Panc1 (cell line): ENCODE measurements around the gene ZFAND3. TPM values are rescaled to one million over a fixed set of nuclear protein-coding genes. Genes with fewer than 3 reads are reported as not detected.

Source experiments
- ATAC-seq: fragments of 200-7000 bp; cut with Tn5 transposase; 2 replicates; pipeline ENCODE4 v1.9.1; 2020; ENCODE audit warnings: mild to moderate bottlenecking, moderate library complexity
- BruUV-seq: library from RNA; stranded (reverse); fragments of 400-500 nt; replicated peaks from 2 replicates; lab custom pipeline; 2021; lab: Mats Ljungman, UMichigan
- CTCF ChIA-PET: fragments of 300-600 bp; sonication (Branson Sonifier 250); formaldehyde crosslinking; loops from one replicate; lab custom pipeline; 2022; ENCODE audit warnings: antibody characterized with exemption; lab: Charles Lee
- POLR2A ChIA-PET: fragments of 300-600 bp; sonication (Branson Sonifier 250); formaldehyde crosslinking; loops from one replicate; lab custom pipeline; 2022; ENCODE audit warnings: antibody characterized with exemption; lab: Charles Lee
- DNase-seq: peaks from one replicate; pipeline ENCODE4 v3.0.0-alpha.2; 2010; ENCODE audit warnings: low read depth, low spot score
- H3K27ac ChIP-seq: 2 replicates; pipeline ENCODE4 v1.5.1; 2011; ENCODE audit warnings: mild to moderate bottlenecking, low read length, inconsistent platforms
- H3K27me3 ChIP-seq: fragments of 200-500 bp; sonication (Bioruptor generic); 2 replicates; pipeline ENCODE4 v1.6.0; 2014; ENCODE audit warnings: low read length, inconsistent platforms; ENCODE audit not compliant: control insufficient read depth, insufficient read depth
- H3K36me3 ChIP-seq: fragments of 200-500 bp; sonication (Bioruptor generic); 2 replicates; pipeline ENCODE4 v1.5.1; 2014; ENCODE audit warnings: inconsistent platforms, mild to moderate bottlenecking, low read length, moderate library complexity; ENCODE audit not compliant: control insufficient read depth, insufficient read depth
- H3K4me1 ChIP-seq: 2 replicates; pipeline ENCODE4 v1.5.1; 2011; ENCODE audit warnings: inconsistent platforms, mild to moderate bottlenecking, low read length, moderate library complexity; ENCODE audit not compliant: control insufficient read depth, insufficient read depth
- H3K4me3 ChIP-seq, 2 experiments: 2 replicates each; pipeline ENCODE4 v1.5.1; 2011 to 2012; ENCODE audit warnings: low read depth in 2 of 2, low read length in 2 of 2, mild to moderate bottlenecking in 2 of 2, inconsistent platforms in 1 of 2, moderate library complexity in 1 of 2
- H3K9me3 ChIP-seq: fragments of 200-500 bp; sonication (Bioruptor generic); 2 replicates; pipeline ENCODE4 v1.5.1; 2014; ENCODE audit warnings: low read depth, mild to moderate bottlenecking, inconsistent platforms, low read length, moderate library complexity; ENCODE audit not compliant: control insufficient read depth, insufficient read depth
- CTCF ChIP-seq: fragments of 450-650 bp; IDR thresholded peaks from 2 replicates; pipeline ENCODE4 v1.5.1; 2017; ENCODE audit warnings: mild to moderate bottlenecking
- POLR2AphosphoS5 ChIP-seq: IDR thresholded peaks from 2 replicates; pipeline ENCODE4 v1.6.1; 2012; ENCODE audit warnings: mild to moderate bottlenecking, low read depth, low read length, moderate library complexity
- SIN3A ChIP-seq: IDR thresholded peaks from 2 replicates; pipeline ENCODE4 v1.6.1; 2012; ENCODE audit warnings: low read depth, mild to moderate bottlenecking, low read length, moderate library complexity, borderline replicate concordance; ENCODE audit not compliant: insufficient read depth
- TCF7L2 ChIP-seq: IDR thresholded peaks from 2 replicates; pipeline ENCODE4 v1.6.1; 2011; ENCODE audit warnings: mild to moderate bottlenecking, low read depth, low read length, inconsistent platforms
- in situ Hi-C: cut with HindIII; loops from 2 replicates; pipeline ENCODE4 v1.10.0; 2016; ENCODE audit warnings: low sequenced_read_pairs, low pct_unique_long_range_greater_than_20kb
- intact Hi-C: fragments of 100-400 bp; cut with micrococcal nuclease; formaldehyde crosslinking; loops from one replicate; pipeline ENCODE4 v1.10.0; 2022; ENCODE audit not compliant: unreplicated experiment
- total RNA-seq: library from RNA; stranded (reverse); gene quantifications from one replicate; pipeline ENCODE4 v1.2.1, GENCODE V29; 2021; ENCODE audit not compliant: unreplicated experiment
- TF ChIP-seq, protein P1 (sequence below), 2 experiments: IDR thresholded peaks; 2 replicates each; pipeline ENCODE4 v1.6.1; 2011 to 2012; ENCODE audit warnings: low read depth in 2 of 2, control low read depth in 1 of 2, low read length in 1 of 2, mild to moderate bottlenecking in 1 of 2, moderate library complexity in 1 of 2; ENCODE audit not compliant: insufficient read depth in 1 of 2

ZFAND3 gene
- total RNA-seq, 1 experiment from 2014 or later: 95.9 TPM

DNA sequence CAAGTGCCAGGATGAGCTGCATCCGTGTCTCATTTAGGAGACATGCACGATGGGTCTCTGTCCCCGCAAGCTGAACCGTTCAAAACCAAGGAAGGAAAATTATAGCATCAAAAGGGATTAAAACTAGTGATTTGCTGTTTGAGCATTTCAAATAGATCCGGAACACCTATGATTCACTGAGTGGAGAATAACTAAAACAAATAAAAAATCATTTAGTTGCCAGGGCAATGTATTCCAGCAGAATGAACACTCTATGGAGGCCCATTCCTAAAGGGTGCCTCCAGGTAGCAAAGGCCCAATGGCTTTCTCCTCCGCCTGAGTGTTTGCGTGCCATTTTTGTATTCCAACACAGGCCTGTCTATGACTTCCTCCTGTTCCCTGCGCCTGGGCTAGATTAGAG is 354.8 kb downstream of the ZFAND3 start:
- intact Hi-C loops (no loop called here), in situ Hi-C loops (no loop called here)
- Histone ChIP-seq H3K27ac (no peak overlapping the region), H3K27me3 (no peaks in the 10 kb centered on the region), H3K4me3 (no peak overlapping the region), H3K9me3 (no peaks in the 10 kb centered on the region), H3K4me1 (no peaks in the 10 kb centered on the region), H3K36me3 (no peaks in the 10 kb centered on the region)
- ChIA-PET CTCF (no interaction called here), POLR2A (interaction anchor here (0.5 kb wide), 1 partner anchor 252 kb away, joined by 4 read pairs; no protein-coding TSS in a partner anchor)
- ATAC-seq: no peak
- BruUV-seq: no TSS peak
- TF ChIP-seq CTCF (no peak), POLR2AphosphoS5 (no peak), TCF7L2 (no peak), SIN3A (no peak)
- TF ChIP-seq, protein P1, sequence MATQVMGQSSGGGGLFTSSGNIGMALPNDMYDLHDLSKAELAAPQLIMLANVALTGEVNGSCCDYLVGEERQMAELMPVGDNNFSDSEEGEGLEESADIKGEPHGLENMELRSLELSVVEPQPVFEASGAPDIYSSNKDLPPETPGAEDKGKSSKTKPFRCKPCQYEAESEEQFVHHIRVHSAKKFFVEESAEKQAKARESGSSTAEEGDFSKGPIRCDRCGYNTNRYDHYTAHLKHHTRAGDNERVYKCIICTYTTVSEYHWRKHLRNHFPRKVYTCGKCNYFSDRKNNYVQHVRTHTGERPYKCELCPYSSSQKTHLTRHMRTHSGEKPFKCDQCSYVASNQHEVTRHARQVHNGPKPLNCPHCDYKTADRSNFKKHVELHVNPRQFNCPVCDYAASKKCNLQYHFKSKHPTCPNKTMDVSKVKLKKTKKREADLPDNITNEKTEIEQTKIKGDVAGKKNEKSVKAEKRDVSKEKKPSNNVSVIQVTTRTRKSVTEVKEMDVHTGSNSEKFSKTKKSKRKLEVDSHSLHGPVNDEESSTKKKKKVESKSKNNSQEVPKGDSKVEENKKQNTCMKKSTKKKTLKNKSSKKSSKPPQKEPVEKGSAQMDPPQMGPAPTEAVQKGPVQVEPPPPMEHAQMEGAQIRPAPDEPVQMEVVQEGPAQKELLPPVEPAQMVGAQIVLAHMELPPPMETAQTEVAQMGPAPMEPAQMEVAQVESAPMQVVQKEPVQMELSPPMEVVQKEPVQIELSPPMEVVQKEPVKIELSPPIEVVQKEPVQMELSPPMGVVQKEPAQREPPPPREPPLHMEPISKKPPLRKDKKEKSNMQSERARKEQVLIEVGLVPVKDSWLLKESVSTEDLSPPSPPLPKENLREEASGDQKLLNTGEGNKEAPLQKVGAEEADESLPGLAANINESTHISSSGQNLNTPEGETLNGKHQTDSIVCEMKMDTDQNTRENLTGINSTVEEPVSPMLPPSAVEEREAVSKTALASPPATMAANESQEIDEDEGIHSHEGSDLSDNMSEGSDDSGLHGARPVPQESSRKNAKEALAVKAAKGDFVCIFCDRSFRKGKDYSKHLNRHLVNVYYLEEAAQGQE (IDR thresholded peaks at IDR 0.05; ENCODE audit: insufficient read depth in 1 of 2, low read depth in 2 of 2, low read length in 1 of 2): no peak
- DNase-seq: no peak

DNA sequence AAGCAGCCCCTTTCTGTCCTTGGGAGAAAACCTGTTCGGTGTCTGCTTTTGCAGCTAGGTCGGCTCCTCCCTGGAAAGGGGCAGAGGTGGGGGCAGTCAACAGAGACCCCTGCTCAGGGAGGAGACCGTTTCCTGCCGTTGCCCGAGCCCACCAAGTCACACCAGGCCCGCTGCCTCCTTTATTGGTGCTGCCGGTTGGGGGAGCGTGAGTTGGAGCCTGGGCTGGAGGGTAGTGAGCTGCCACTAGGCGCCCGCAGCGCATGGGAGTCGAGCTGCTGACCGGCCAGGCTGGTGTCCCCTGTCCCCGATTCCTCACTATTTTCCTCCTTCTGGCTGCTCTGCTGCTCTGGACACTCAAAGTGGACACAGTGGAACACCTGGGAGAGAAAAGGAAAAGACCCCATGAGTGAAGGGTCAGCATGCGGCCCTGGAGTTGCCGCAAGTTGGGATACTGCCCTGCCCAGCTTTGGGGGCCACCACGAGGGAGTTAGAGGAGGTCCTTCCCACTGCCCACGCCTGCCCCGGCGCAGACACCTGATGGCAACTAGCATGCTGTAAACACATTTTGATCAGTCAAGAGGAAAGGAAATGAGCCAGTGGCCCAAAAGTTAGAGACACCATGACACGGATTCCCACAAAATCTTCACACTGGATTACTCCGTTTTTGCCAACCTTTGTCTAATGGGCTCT is 355.4 kb downstream of the ZFAND3 start:
- Histone ChIP-seq H3K4me1 (no peaks in the 10 kb centered on the region), H3K27me3 (no peaks in the 10 kb centered on the region), H3K9me3 (no peaks in the 10 kb centered on the region), H3K36me3 (no peaks in the 10 kb centered on the region), H3K4me3 (no peak overlapping the region), H3K27ac (no peak overlapping the region)
- DNase-seq (no peak), ATAC-seq (no peak)
- POLR2A ChIA-PET: interaction anchor here (0.5 kb wide), 1 partner anchor 251 kb away, joined by 4 read pairs; no protein-coding TSS in a partner anchor
- in situ Hi-C loops (no loop called here), intact Hi-C loops (no loop called here)
- no TSS peak for BruUV-seq
- no peak for TF ChIP-seq POLR2AphosphoS5
- TF ChIP-seq, protein P1 (IDR thresholded peaks at IDR 0.05; ENCODE audit: insufficient read depth in 1 of 2, low read depth in 2 of 2, low read length in 1 of 2): no peak
- no peak for TF ChIP-seq TCF7L2
- TF ChIP-seq SIN3A: no peak
- no peak for TF ChIP-seq CTCF
- CTCF ChIA-PET: no interaction called here
